Activated CD4-positive, alpha-beta T cell treated with anti-CD3 and anti-CD28 coated beads for 36 hours (primary cell): Measurements from ENCODE around the gene FOXQ1. TPM values are rescaled to one million over a fixed set of nuclear protein-coding genes. Genes with fewer than 3 reads are reported as not detected.
"Not testable (repeated sequence)": the region's sequence is repeated elsewhere in the genome, so short reads cannot be mapped to it uniquely, and the experiment has no call there.

Experiments
- ATAC-seq: fragments of 200-7000 bp; cut with Tn5 transposase; one replicate; pipeline ENCODE4 v1.10.0; 2021; ENCODE audit warnings: mild to moderate bottlenecking, moderate library complexity
- CTCF ChIA-PET: fragments of 350-600 bp; sonication (Branson Sonifier 250); formaldehyde crosslinking; loops from one replicate; lab custom pipeline; 2021; ENCODE audit warnings: antibody characterized with exemption; lab: Charles Lee
- POLR2A ChIA-PET: fragments of 350-600 bp; sonication (Branson Sonifier 250); formaldehyde crosslinking; loops from one replicate; lab custom pipeline; 2021; ENCODE audit warnings: antibody characterized with exemption, inconsistent platforms; lab: Charles Lee
- DNase-seq: peaks from one replicate; pipeline ENCODE4 v3.0.0-alpha.2; 2020
- H3K27ac Mint-ChIP-seq: one replicate; pipeline ENCODE4 v1.8.0; 2021; ENCODE audit warnings: mixed read lengths
- H3K27me3 Mint-ChIP-seq: one replicate; pipeline ENCODE4 v1.8.0; 2021; ENCODE audit warnings: mixed read lengths
- H3K36me3 Mint-ChIP-seq: one replicate; pipeline ENCODE4 v1.8.0; 2021; ENCODE audit warnings: low read depth, mixed read lengths
- H3K4me1 Mint-ChIP-seq: one replicate; pipeline ENCODE4 v1.8.0; 2021; ENCODE audit warnings: mixed read lengths
- H3K4me3 Mint-ChIP-seq: one replicate; pipeline ENCODE4 v1.8.0; 2021; ENCODE audit warnings: mild to moderate bottlenecking, moderate library complexity, mixed read lengths
- H3K9me3 Mint-ChIP-seq: one replicate; pipeline ENCODE4 v1.8.0; 2021; ENCODE audit warnings: low read depth, mixed read lengths
- intact Hi-C, 2 experiments: fragments of 100-400 bp; cut with DNase I in 1 of 2; cut with micrococcal nuclease in 1 of 2; formaldehyde crosslinking; loops; one replicate each; pipeline versions ENCODE4 v1.14.2 to v1.15.1; 2022 to 2024; cut with DNase I, micrococcal nuclease
- total RNA-seq, 2 experiments: library from RNA; stranded (reverse); gene quantifications; one replicate each; pipeline ENCODE4 v1.2.3, GENCODE V29; 2021

FOXQ1 gene
- total RNA-seq, 2 experiments from 2014 or later: not detected

DNA sequence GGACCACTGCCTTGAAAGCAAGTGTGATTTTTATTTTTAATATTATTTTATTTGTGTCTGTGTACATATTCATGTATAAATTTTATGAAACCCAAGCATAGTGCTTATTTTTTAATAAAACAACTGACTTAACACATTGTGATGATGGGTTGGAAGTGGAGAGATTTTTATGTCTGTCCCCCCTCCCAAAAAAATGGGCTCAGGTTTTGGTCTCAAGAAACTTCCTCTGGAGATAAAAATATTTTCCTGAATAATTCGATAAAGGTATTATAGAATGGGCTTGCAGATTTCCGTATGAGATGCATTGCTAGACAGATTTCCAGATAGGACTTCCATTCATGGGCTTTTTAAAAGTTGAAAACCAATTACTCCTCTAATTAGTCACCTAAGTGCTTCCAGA lies 2.7 kb downstream of the FOXQ1 start:
- intact Hi-C loops: loop anchor here (5.0 kb wide), 3 partner anchors 63 to 517 kb away; partner anchors contain the start of gene FOXC1 (in 1 of the 2)
- ATAC-seq (no peak), DNase-seq (no peak)
- Mint-ChIP-seq H3K27me3 (peaks cover 50% of the 10 kb centered on the region), H3K36me3 (no peaks in the 10 kb centered on the region), H3K27ac (no peak overlapping the region), H3K4me1 (peaks cover 24% of the 10 kb centered on the region), H3K9me3 (no peaks in the 10 kb centered on the region), H3K4me3 (no peak overlapping the region)
- ChIA-PET POLR2A (no interaction called here), CTCF (interaction anchor here (0.7 kb wide), 1 partner anchor 67 kb away, joined by 4 read pairs; no protein-coding TSS in a partner anchor)

DNA sequence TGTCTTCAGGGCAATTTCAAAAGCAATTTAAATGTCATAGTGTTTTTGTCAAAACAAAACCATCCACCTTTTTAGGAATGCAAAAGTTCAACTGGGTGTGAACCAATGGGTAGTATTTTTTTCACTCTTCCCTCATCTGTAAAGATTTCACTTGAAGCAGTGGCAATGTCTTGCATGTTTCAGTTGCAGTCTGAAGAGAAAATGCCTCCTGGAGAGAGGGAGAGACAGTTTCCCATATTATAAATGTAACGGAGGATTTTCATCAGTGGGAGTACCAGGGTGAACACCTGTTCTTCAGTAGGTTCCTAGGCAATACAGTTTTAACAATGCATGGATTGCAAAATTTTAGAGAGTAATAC lies 3.3 kb downstream of the FOXQ1 start:
- no peak for ATAC-seq

DNA sequence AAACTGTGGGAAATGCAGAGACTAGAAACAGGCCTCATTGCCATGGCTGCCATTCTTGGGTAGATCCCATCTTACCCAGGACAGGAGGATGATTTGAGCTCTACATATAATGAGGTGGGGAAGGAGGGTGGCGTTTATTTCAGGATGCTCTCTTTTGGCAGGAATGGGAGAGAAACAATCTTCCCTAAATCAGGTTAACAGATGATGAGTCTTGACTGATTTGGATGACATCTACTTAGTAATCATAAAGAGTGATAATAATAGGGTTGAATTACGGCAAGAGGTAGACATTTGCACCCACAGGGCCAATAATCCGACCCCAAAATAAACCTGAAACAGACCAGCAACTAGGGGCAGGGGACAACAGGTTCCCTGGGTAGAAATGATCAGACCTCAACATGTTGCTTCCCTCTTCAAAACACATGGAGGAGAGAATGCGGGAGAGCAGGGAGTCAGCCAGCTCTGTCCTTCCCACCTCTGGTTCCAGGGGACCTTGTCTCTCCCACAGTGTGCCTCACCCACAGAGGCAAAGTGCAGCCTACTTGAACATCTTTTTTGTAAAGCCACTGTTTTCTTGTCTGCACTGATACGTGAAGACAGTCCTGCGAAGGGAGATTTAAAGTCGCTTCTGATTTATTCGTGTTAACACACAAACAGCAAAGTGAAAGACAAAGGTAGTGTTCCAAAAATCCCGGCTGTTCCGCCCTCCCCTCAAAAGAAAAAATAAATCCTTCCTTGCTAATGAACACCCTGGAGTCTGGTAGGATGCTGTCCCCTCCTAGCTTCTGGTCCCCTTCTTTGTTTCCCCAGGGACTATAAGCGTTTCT lies 3.9 kb downstream of the FOXQ1 start:
- Mint-ChIP-seq H3K27ac (no peak overlapping the region), H3K27me3 (peaks cover 40% of the 10 kb centered on the region), H3K36me3 (no peaks in the 10 kb centered on the region), H3K4me3 (peak overlapping the region; percentile 22), H3K9me3 (no peaks in the 10 kb centered on the region), H3K4me1 (peaks cover 24% of the 10 kb centered on the region)
- intact Hi-C loops: no loop called here
- no peak for DNase-seq
- no peak for ATAC-seq
- ChIA-PET CTCF (no interaction called here), POLR2A (no interaction called here)

More for the DNA sequence above, 3.3 kb downstream of the FOXQ1 start:
- no peak overlapping the region for H3K4me3 Mint-ChIP-seq
- POLR2A ChIA-PET: no interaction called here
- H3K27ac Mint-ChIP-seq: no peak overlapping the region
- no peaks in the 10 kb centered on the region for H3K9me3 Mint-ChIP-seq
- DNase-seq: no peak
- CTCF ChIA-PET: interaction anchor here (0.7 kb wide), 1 partner anchor 66 kb away, joined by 4 read pairs; no protein-coding TSS in a partner anchor
- H3K36me3 Mint-ChIP-seq: no peaks in the 10 kb centered on the region
- intact Hi-C loops: no loop called here
- peaks cover 46% of the 10 kb centered on the region for H3K27me3 Mint-ChIP-seq
- peaks cover 24% of the 10 kb centered on the region for H3K4me1 Mint-ChIP-seq

DNA sequence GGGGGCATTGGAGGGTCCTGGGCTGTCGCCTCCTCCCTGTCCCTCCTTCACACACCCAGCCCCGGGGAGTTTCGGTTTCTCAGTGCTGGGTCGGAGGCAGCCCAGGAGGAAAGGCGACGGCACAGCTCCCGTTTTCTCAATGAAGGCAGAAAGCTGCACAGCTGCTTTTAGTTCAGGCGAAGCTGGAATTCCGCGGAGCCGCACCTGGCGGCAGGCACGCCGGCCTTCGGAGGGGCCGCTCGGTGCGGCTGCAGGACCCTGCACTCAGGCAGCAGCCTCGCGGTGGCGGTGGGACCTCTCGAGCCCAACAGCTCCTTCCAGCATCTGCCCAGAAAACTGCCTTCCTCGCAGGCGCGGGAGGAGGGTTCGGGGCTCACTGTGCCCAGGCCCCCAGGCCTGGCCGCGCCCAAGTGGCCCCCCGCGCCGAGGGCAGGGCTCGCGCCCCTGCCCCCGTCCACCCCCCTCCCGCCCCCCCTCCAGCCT lies 4.6 kb downstream of the FOXQ1 start:
- no peak for ATAC-seq
- no peaks in the 10 kb centered on the region for H3K9me3 Mint-ChIP-seq
- intact Hi-C loops: no loop called here

DNA sequence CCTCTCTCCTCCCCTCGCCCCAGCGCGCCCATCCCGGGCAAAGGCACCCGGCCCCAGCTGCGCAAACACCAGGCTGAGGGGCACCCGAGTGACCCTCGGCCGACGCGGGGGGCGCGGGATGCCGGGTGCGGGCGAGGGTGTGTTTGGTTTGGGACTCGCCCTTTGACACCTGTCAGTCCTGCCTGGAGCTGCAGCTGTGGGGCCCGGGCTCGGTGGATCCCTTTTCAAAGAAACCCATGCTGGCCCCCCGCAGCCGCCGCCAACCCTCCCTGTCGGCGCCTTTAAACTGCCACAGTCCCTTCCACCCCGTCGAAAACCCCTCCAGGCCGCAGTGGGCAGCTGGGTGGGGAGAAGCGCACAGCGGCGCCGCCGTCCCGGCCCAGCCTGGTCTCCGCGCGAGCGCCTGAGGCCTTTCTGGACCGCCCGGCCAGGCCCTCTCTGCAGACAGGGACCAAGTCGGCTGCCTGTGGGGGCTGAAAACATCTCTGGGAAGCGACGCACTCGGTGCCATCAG lies 5.5 kb downstream of the FOXQ1 start:
- POLR2A ChIA-PET: no interaction called here
- no peak for ATAC-seq

More for the DNA sequence above, 4.6 kb downstream of the FOXQ1 start:
- POLR2A ChIA-PET: no interaction called here
- H3K4me3 Mint-ChIP-seq: no peak overlapping the region
- H3K36me3 Mint-ChIP-seq: no peaks in the 10 kb centered on the region
- H3K27me3 Mint-ChIP-seq: peaks cover 34% of the 10 kb centered on the region
- CTCF ChIA-PET: no interaction called here
- peak; percentile 25 for DNase-seq
- H3K4me1 Mint-ChIP-seq: peaks cover 20% of the 10 kb centered on the region
- no peak overlapping the region for H3K27ac Mint-ChIP-seq

DNA sequence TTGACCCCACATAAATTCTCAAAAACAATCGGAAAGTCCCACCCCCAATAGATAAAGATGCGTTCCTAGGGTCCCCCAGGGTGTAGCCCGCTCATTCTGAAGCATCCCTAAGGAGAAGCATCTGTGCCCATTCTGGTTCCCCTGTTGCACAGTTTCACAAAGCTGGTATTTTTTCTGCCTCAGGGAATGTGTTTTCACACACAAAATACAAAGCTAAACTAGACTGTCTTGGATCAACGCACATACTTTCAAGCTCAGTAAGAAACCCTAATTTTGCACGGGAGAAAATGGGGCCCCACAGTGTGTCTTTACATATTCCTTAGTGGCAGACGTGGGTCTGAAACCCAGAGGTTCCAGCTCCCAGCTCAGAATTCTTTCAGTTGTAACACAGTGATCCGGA lies 6.1 kb downstream of the FOXQ1 start:
- Mint-ChIP-seq H3K4me3 (no peak overlapping the region), H3K27ac (no peak overlapping the region), H3K36me3 (no peaks in the 10 kb centered on the region), H3K27me3 (peaks cover 37% of the 10 kb centered on the region), H3K9me3 (no peaks in the 10 kb centered on the region), H3K4me1 (peaks cover 14% of the 10 kb centered on the region)
- ChIA-PET CTCF (interaction anchor here (0.6 kb wide), 1 partner anchor 522 kb away, joined by 3 read pairs; no protein-coding TSS in a partner anchor), POLR2A (no interaction called here)
- no peak for ATAC-seq
- intact Hi-C loops: no loop called here
- DNase-seq: no peak

More for the DNA sequence above, 5.5 kb downstream of the FOXQ1 start:
- CTCF ChIA-PET: no interaction called here
- H3K36me3 Mint-ChIP-seq: no peaks in the 10 kb centered on the region
- H3K4me3 Mint-ChIP-seq: no peak overlapping the region
- DNase-seq: no peak
- H3K9me3 Mint-ChIP-seq: no peaks in the 10 kb centered on the region
- H3K27ac Mint-ChIP-seq: no peak overlapping the region
- peaks cover 37% of the 10 kb centered on the region for H3K27me3 Mint-ChIP-seq
- intact Hi-C loops: no loop called here
- H3K4me1 Mint-ChIP-seq: peaks cover 16% of the 10 kb centered on the region

DNA sequence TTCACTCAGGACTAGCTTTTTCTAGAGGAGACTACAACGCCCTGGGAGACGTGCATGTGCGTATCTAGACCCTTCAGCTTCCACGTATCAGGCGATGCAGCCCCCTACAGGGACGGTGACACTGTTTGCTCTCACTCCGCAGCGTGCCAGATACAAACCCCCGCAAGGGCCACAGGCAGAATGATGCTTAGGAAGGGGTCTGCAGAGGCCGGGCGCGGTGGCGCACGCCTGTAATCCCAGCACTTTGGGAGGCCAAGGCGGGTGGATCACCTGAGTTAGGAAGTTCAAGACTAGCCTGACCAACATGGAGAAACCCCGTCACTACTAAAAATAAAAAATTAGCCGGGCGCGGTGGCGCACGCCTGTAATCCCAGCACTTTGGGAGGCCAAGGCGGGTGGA lies 6.7 kb downstream of the FOXQ1 start:
- DNase-seq, H3K27ac Mint-ChIP-seq, intact Hi-C loops, ATAC-seq, POLR2A ChIA-PET, H3K4me3 Mint-ChIP-seq, H3K9me3 Mint-ChIP-seq, H3K36me3 Mint-ChIP-seq: not testable (repeated sequence)
- peaks cover 37% of the 10 kb centered on the region for H3K27me3 Mint-ChIP-seq
- H3K4me1 Mint-ChIP-seq: peaks cover 14% of the 10 kb centered on the region
- CTCF ChIA-PET: interaction anchor here (0.6 kb wide), 1 partner anchor 523 kb away, joined by 3 read pairs; no protein-coding TSS in a partner anchor

DNA sequence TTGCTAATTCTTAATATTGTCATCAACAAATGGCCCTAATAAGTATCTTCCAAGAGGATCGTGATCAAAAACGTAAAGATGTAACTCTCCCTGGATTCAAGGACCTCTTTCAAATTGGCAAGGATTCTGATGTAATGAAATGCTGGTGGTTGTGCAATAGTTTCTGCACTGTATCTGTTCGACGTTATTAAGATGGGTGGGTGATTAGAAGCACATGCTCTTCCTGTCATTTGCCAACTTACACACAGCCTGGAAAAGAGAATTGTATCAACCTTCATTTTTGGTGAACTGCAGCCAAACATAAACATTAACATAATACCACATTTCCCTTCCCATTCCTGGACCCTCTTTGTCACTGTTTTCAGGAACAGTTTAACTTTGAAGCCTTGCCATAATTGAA lies 9.8 kb downstream of the FOXQ1 start:
- intact Hi-C loops: no loop called here
- CTCF ChIA-PET: no interaction called here
- H3K27me3 Mint-ChIP-seq: peaks cover 35% of the 10 kb centered on the region
- no peak for ATAC-seq
- H3K27ac Mint-ChIP-seq: no peak overlapping the region
- H3K9me3 Mint-ChIP-seq: no peaks in the 10 kb centered on the region
- H3K4me3 Mint-ChIP-seq: no peak overlapping the region
- H3K4me1 Mint-ChIP-seq: no peaks in the 10 kb centered on the region
- no peaks in the 10 kb centered on the region for H3K36me3 Mint-ChIP-seq
- POLR2A ChIA-PET: no interaction called here
- DNase-seq: no peak

DNA sequence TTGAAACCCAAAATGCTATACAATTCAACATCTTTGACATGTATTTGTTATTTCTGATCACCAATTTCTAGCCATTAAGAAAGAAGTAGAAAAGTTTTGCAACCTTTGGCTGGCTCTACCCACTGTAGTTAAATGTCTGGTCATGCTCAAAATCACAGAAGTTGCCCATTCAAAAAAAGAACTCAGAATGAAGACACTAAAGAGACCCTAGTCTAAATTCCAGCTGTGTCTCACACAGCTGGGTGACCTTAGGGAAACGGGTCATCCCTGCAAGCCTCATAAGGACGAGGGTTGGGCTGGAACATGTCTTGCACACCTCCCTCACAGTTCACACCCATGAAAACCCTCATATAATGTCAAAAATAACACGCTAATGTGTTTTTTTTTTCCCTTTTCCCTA lies 10.3 kb downstream of the FOXQ1 start:
- intact Hi-C loops: no loop called here
- no peak overlapping the region for H3K4me3 Mint-ChIP-seq
- CTCF ChIA-PET: interaction anchor here (0.6 kb wide), 1 partner anchor 23 kb away, joined by 3 read pairs; no protein-coding TSS in a partner anchor
- POLR2A ChIA-PET: no interaction called here
- H3K36me3 Mint-ChIP-seq: no peaks in the 10 kb centered on the region
- H3K9me3 Mint-ChIP-seq: no peaks in the 10 kb centered on the region
- ATAC-seq: no peak
- no peaks in the 10 kb centered on the region for H3K4me1 Mint-ChIP-seq
- no peak overlapping the region for H3K27ac Mint-ChIP-seq
- DNase-seq: no peak
- peaks cover 37% of the 10 kb centered on the region for H3K27me3 Mint-ChIP-seq

DNA sequence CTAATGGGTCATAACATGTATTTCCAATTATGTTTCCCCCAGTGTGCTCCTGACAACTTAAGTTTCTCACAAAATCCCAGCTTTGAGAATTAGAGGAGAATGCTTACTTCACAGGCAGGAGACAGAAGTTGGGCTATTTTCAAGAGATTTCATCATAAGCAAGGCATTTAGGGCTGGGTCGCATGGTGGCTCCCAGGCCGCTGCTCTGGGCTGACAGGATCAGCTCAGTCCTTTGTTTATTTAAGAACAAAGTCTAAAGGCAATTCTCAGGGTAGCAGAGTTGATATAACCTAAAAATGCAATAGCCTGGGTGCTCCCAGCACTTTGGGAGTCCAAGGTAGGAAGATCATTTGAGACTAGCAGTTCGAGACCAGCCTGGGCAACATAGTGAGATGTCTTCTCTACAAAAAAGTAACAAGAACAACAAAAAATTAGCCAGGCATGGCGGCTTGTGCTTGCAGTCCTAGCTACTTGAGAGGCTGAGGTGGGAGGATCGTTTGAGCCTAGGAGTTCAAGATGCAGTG lies 10.9 kb downstream of the FOXQ1 start:
- ATAC-seq: no peak
- Mint-ChIP-seq H3K27ac (no peak overlapping the region), H3K27me3 (peaks cover 40% of the 10 kb centered on the region), H3K36me3 (no peaks in the 10 kb centered on the region), H3K4me3 (no peak overlapping the region), H3K9me3 (no peaks in the 10 kb centered on the region), H3K4me1 (no peaks in the 10 kb centered on the region)
- POLR2A ChIA-PET: no interaction called here
- CTCF ChIA-PET: interaction anchor here (0.6 kb wide), 1 partner anchor 24 kb away, joined by 3 read pairs; no protein-coding TSS in a partner anchor
- DNase-seq: no peak
- intact Hi-C loops: no loop called here

DNA sequence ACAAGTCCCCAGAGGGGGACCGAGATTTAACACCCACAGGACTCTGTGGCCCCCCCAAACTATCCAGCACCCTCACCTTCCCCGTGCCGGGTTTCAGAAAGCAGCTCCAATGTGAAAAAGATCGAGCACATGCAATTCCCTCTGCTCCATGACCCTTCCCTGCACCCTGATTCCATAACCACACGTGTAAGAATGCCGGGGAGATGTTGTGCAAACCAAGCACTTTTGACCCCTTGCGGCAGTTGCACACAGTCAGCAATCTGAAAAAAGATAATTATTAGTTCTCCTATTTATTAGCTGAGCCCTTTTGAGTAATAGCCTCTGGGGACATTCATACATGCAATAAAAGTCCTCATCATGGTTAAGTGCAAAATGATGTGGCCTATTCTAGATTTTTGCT lies 13.0 kb downstream of the FOXQ1 start:
- ATAC-seq (no peak), DNase-seq (no peak)
- no peak overlapping the region for H3K4me3 Mint-ChIP-seq
- intact Hi-C loops: no loop called here
- peaks cover 3% of the 10 kb centered on the region for H3K9me3 Mint-ChIP-seq
- no peak overlapping the region for H3K27ac Mint-ChIP-seq
- ChIA-PET POLR2A (no interaction called here), CTCF (interaction anchor here (0.7 to 1.4 kb wide), 2 partner anchors 11 to 527 kb away, joined by 3 read pairs; no protein-coding TSS in a partner anchor)
- H3K27me3 Mint-ChIP-seq: peaks cover 37% of the 10 kb centered on the region
- no peaks in the 10 kb centered on the region for H3K4me1 Mint-ChIP-seq
- H3K36me3 Mint-ChIP-seq: no peaks in the 10 kb centered on the region
